H1 (cell line): ENCODE data around the gene SATB2. TPM values are rescaled to one million over a fixed set of nuclear protein-coding genes. Genes with fewer than 3 reads are reported as not detected.
A peak's percentile ranks its signal among the peaks of the same experiment; 100 is the strongest.

Source experiments
- BACH1 ChIP-seq: IDR thresholded peaks from 2 replicates; pipeline ENCODE4 v1.6.1; 2012; ENCODE audit warnings: low read length, improper control_type of control experiment
- CEBPB ChIP-seq: IDR thresholded peaks from 2 replicates; pipeline ENCODE4 v1.6.1; 2012; ENCODE audit warnings: low read depth, low read length
- EGR1 ChIP-seq: IDR thresholded peaks from 2 replicates; pipeline ENCODE4 v1.6.1; 2011; ENCODE audit warnings: low read depth, low read length, borderline replicate concordance
- EP300 ChIP-seq, 2 experiments: IDR thresholded peaks; 1 replicate in 1 of 2; 2 replicates in 1 of 2; pipeline ENCODE4 v1.6.1; 2011 to 2012; ENCODE audit warnings: low read depth in 2 of 2, low read length in 2 of 2, mild to moderate bottlenecking in 2 of 2, borderline replicate concordance in 1 of 2, inconsistent platforms in 1 of 2, moderate library complexity in 1 of 2
- JUND ChIP-seq: IDR thresholded peaks from 2 replicates; pipeline ENCODE4 v1.6.1; 2011; ENCODE audit warnings: mild to moderate bottlenecking, improper control_type of control experiment, low read length
- KDM1A ChIP-seq: fragments of 200-600, 300-600 bp; sonication (generic); IDR thresholded peaks from 2 replicates; pipeline ENCODE4 v1.7.1; 2016; ENCODE audit warnings: mild to moderate bottlenecking, low read length, borderline replicate concordance
- KDM5A ChIP-seq: fragments of 200-600 bp; IDR thresholded peaks from 2 replicates; pipeline ENCODE4 v1.7.1; 2012; ENCODE audit warnings: mild to moderate bottlenecking, low read length, inconsistent platforms, mixed read lengths
- MAX ChIP-seq: IDR thresholded peaks from 2 replicates; pipeline ENCODE4 v1.6.1; 2012; ENCODE audit warnings: inconsistent platforms
- POLR2A ChIP-seq, 2 experiments: IDR thresholded peaks; 1 replicate in 1 of 2; 2 replicates in 1 of 2; pipeline ENCODE4 v1.6.1; 2011; ENCODE audit warnings: low read depth in 2 of 2, low read length in 2 of 2, mild to moderate bottlenecking in 2 of 2; ENCODE audit errors: control extremely low read depth in 1 of 2
- RAD21 ChIP-seq, 2 experiments: IDR thresholded peaks in 1 of 2; conservative IDR thresholded peaks in 1 of 2; 2 replicates each; pipeline ENCODE4 v1.6.1; 2011; ENCODE audit warnings: low read depth in 2 of 2, low read length in 2 of 2, improper control_type of control experiment in 1 of 2, inconsistent platforms in 1 of 2, mild to moderate bottlenecking in 1 of 2, moderate library complexity in 1 of 2
- RBBP5 ChIP-seq: IDR thresholded peaks from 2 replicates; pipeline ENCODE4 v1.7.1; 2012; ENCODE audit warnings: low read depth, mild to moderate bottlenecking, inconsistent platforms, low read length, moderate library complexity, borderline replicate concordance
- SAP30 ChIP-seq: fragments of 300-600 bp; sonication (generic); IDR thresholded peaks from 2 replicates; pipeline ENCODE4 v1.7.1; 2012; ENCODE audit warnings: low read length, moderate library complexity, mild to moderate bottlenecking, inconsistent platforms; ENCODE audit not compliant: insufficient read depth, insufficient replicate concordance
- SIN3A ChIP-seq, 2 experiments: IDR thresholded peaks in 1 of 2; conservative IDR thresholded peaks in 1 of 2; 2 replicates each; pipeline ENCODE4 v1.6.1; 2011 to 2012; ENCODE audit warnings: low read length in 2 of 2, improper control_type of control experiment in 1 of 2, low read depth in 1 of 2, mild to moderate bottlenecking in 1 of 2
- SIX5 ChIP-seq: IDR thresholded peaks from 2 replicates; pipeline ENCODE4 v1.6.1; 2011; ENCODE audit warnings: mild to moderate bottlenecking, low read depth, low read length
- SRF ChIP-seq: IDR thresholded peaks from 2 replicates; pipeline ENCODE4 v1.6.1; 2011; ENCODE audit warnings: mild to moderate bottlenecking, low read depth, low read length, moderate library complexity
- TAF1 ChIP-seq: IDR thresholded peaks from 2 replicates; pipeline ENCODE4 v1.6.1; 2011; ENCODE audit warnings: mild to moderate bottlenecking, low read depth, low read length
- YY1 ChIP-seq: IDR thresholded peaks from 2 replicates; pipeline ENCODE4 v1.6.1; 2011; ENCODE audit warnings: low read depth, mild to moderate bottlenecking, low read length
- ZNF274 ChIP-seq: IDR thresholded peaks from 2 replicates; pipeline ENCODE4 v1.7.0; 2012; ENCODE audit warnings: low read length, borderline replicate concordance; ENCODE audit errors: extremely low read depth
- polyA plus RNA-seq, 7 experiments: library from polyadenylated mRNA; depleted of rRNA in 3 of 7; stranded (reverse) in 5 of 7; unstranded in 2 of 7; fragments of >200 nt in 5 of 7; fragments of 200-250 nt in 2 of 7; gene quantifications; 1 replicate in 5 of 7; 2 replicates in 1 of 7; 4 replicates in 1 of 7; pipeline versions ENCODE4 v1.2.1 to v1.2.3, GENCODE V29; 2011 to 2013; ENCODE audit warnings: missing spikeins in 2 of 7, mixed read lengths in 2 of 7
- total RNA-seq: library from RNA; stranded (reverse); fragmentation: NEBNext Ultra II Directional; extraction: Animal tissue kit (Norgen Biotek cat#: 25700); gene quantifications from 2 replicates; pipeline ENCODE4 v1.2.1, GENCODE V29; 2021

SATB2 gene
- total and polyA plus RNA-seq, 2 of the 8 experiments (the other 6 are each of a cell fraction or from before 2014, with no cell fraction given): 1.3 to 5.7 TPM

GRCh38 chr2:199470672-199471442 lies 13.1 kb upstream of the SATB2 start (continued):
- TF ChIP-seq SAP30: no peak
- no peak for TF ChIP-seq SIN3A (conservative IDR thresholded peaks at IDR 0.05 in 1 of 2, IDR thresholded peaks at IDR 0.05 in 1 of 2; ENCODE audit: low read depth in 1 of 2, low read length in 2 of 2)
- no peak for TF ChIP-seq POLR2A (IDR thresholded peaks at IDR 0.05; ENCODE audit: control extremely low read depth in 1 of 2, low read depth in 2 of 2, low read length in 2 of 2)
- TF ChIP-seq MAX: peak; percentile 32
- no peak for TF ChIP-seq RBBP5
- TF ChIP-seq JUND: no peak
- no peak for TF ChIP-seq KDM5A
- TF ChIP-seq SIX5: no peak
- no peak for TF ChIP-seq BACH1
- TF ChIP-seq ZNF274: no peak
- TF ChIP-seq EGR1: no peak
- no peak for TF ChIP-seq CEBPB
- TF ChIP-seq TAF1: no peak
- no peak for TF ChIP-seq SRF
- no peak for TF ChIP-seq KDM1A
- TF ChIP-seq RAD21 (IDR thresholded peaks at IDR 0.05 in 1 of 2, conservative IDR thresholded peaks at IDR 0.05 in 1 of 2; ENCODE audit: low read depth in 2 of 2, low read length in 2 of 2): no peak
- no peak for TF ChIP-seq YY1
- no peak for TF ChIP-seq EP300 (IDR thresholded peaks at IDR 0.05; ENCODE audit: borderline replicate concordance in 1 of 2, low read depth in 2 of 2, low read length in 2 of 2)
